ENCODE data around the gene NLRP11. TPM values are rescaled to one million over a fixed set of nuclear protein-coding genes. Genes with fewer than 3 reads are reported as not detected.

NLRP11 gene
- total RNA-seq, 1 donor from 2014 or later = not detected

GRCh38 chr19:55858401-55858800 lies 26.6 kb upstream of the NLRP11 start:
- no peaks in the 10 kb centered on the region for H3K36me3 ChIP-seq
- no peak for DNase-seq (ENCODE audit: low spot score in 2 of 2)
- H3K4me1 ChIP-seq = no peaks in the 10 kb centered on the region
- intact Hi-C loops (cut with DNase I) = no loop called here
- no peaks in the 10 kb centered on the region for H3K9me3 ChIP-seq
- TF ChIP-seq CTCF (IDR thresholded peaks at IDR 0.05) = no peak
- no peak overlapping the region for H3K4me3 ChIP-seq
- H3K27ac ChIP-seq = no peak overlapping the region
- H3K27me3 ChIP-seq = no peaks in the 10 kb centered on the region

GRCh38 chr19:55857974-55858373 lies 26.2 kb upstream of the NLRP11 start:
- intact Hi-C loops (cut with DNase I) = no loop called here
- Histone ChIP-seq H3K9me3 (no peaks in the 10 kb centered on the region), H3K27me3 (no peaks in the 10 kb centered on the region), H3K36me3 (no peaks in the 10 kb centered on the region), H3K27ac (no peak overlapping the region), H3K4me3 (no peak overlapping the region), H3K4me1 (no peaks in the 10 kb centered on the region)
- TF ChIP-seq CTCF (IDR thresholded peaks at IDR 0.05) = no peak
- DNase-seq (ENCODE audit: low spot score in 2 of 2) = no peak

GRCh38 chr19:55857149-55857548 lies 25.4 kb upstream of the NLRP11 start:
- no peaks in the 10 kb centered on the region for H3K27me3 ChIP-seq
- no peak overlapping the region for H3K27ac ChIP-seq
- no peak for DNase-seq (ENCODE audit: low spot score in 2 of 2)
- no peaks in the 10 kb centered on the region for H3K9me3 ChIP-seq
- no peak for TF ChIP-seq CTCF (IDR thresholded peaks at IDR 0.05)
- intact Hi-C loops (cut with DNase I) = no loop called here
- no peaks in the 10 kb centered on the region for H3K4me1 ChIP-seq
- no peak overlapping the region for H3K4me3 ChIP-seq
- no peaks in the 10 kb centered on the region for H3K36me3 ChIP-seq

GRCh38 chr19:55855160-55855559 lies 23.4 kb upstream of the NLRP11 start:
- Histone ChIP-seq H3K36me3 (no peaks in the 10 kb centered on the region), H3K4me1 (no peaks in the 10 kb centered on the region), H3K9me3 (no peaks in the 10 kb centered on the region), H3K27me3 (no peaks in the 10 kb centered on the region), H3K27ac (no peak overlapping the region), H3K4me3 (no peak overlapping the region)
- intact Hi-C loops (cut with DNase I) = no loop called here
- no peak for TF ChIP-seq CTCF (IDR thresholded peaks at IDR 0.05)
- no peak for DNase-seq (ENCODE audit: low spot score in 2 of 2)

GRCh38 chr19:55838906-55839305 lies 7.1 kb upstream of the NLRP11 start:
- intact Hi-C loops (cut with DNase I) = no loop called here
- Histone ChIP-seq H3K4me1 (no peaks in the 10 kb centered on the region), H3K27me3 (no peaks in the 10 kb centered on the region), H3K4me3 (no peak overlapping the region), H3K27ac (no peak overlapping the region), H3K36me3 (no peaks in the 10 kb centered on the region), H3K9me3 (no peaks in the 10 kb centered on the region)
- DNase-seq (ENCODE audit: low spot score in 2 of 2) = no peak
- no peak for TF ChIP-seq CTCF (IDR thresholded peaks at IDR 0.05)

- H3K36me3 ChIP-seq = no peaks in the 10 kb centered on the region
- H3K27ac ChIP-seq = no peak overlapping the region
- H3K4me3 ChIP-seq = no peak overlapping the region
- intact Hi-C loops (cut with DNase I) = no loop called here
- no peak for TF ChIP-seq CTCF (IDR thresholded peaks at IDR 0.05)
- H3K9me3 ChIP-seq = no peaks in the 10 kb centered on the region
- no peak for DNase-seq (ENCODE audit: low spot score in 2 of 2)
- H3K27me3 ChIP-seq = no peaks in the 10 kb centered on the region
- H3K4me1 ChIP-seq = no peaks in the 10 kb centered on the region
These were observed 6.5 kb upstream of the NLRP11 start for GRCh38 chr19:55838251-55838650.
